Measurements from ENCODE around the gene ADAMTS4. TPM values are rescaled to one million over a fixed set of nuclear protein-coding genes. Genes with fewer than 3 reads are reported as not detected.

Gene ADAMTS4
- polyA plus RNA-seq, 1 experiment, result 1.3 TPM

DNA sequence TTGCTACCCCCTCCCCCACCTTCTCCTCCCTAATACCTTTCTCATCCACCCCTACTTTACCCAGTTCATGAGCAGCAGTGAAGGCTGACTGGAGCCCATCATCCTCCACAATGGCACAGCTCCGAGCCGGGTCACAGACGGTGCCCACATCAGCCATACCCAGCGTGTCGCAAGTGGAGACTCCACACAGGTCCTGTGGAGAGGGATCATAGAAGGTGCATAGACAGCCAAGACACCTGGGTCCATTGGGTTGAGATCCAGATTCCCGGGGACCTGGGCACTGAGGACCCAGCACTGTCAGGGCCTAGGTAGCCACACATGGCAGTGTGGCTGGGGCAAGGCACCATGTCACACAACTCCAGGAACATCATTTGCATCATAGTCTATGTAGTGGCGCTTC is 2.7 kb downstream of the ADAMTS4 start:
- ChIA-PET CTCF (interaction anchor here (0.9 kb wide), 1 partner anchor 15 kb away, joined by 5 read pairs; no protein-coding TSS in a partner anchor), POLR2A (no interaction called here)
- Histone ChIP-seq H3K27me3 (ENCODE audit: control insufficient read depth, insufficient read depth, low read length) (no peaks in the 10 kb centered on the region), H3K4me3 (ENCODE audit: low read depth, low read length) (no peak overlapping the region), H3K36me3 (ENCODE audit: control insufficient read depth, insufficient read depth, low read length) (peaks cover 14% of the 10 kb centered on the region)
- no peak for DNase-seq (ENCODE audit: low read depth)
- TF ChIP-seq CTCF (IDR thresholded peaks at IDR 0.05; ENCODE audit: insufficient read depth, low read depth, low read length), result no peak

DNA sequence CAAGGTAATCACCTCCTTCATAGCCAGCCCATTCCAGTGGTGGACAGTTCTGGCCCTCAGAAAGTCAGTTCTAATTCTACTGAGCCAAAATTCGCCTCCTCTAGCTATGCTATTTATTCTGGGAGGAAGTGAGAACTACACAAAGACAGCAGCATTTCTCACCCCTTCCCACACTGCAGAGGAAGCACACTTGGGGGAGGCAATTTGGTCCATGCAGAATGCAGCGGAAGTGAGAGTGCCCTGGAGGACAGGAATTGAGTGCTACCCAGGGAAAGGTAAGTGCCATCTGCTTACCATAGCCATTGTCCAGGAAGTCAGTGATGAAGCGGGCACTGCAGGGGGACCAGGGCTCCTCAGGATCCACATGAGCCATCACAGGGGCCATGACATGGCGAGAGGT is 3.7 kb downstream of the ADAMTS4 start:
- no peak for TF ChIP-seq CTCF (IDR thresholded peaks at IDR 0.05; ENCODE audit: insufficient read depth, low read depth, low read length)
- Histone ChIP-seq H3K4me3 (ENCODE audit: low read depth, low read length) (no peak overlapping the region), H3K27me3 (ENCODE audit: control insufficient read depth, insufficient read depth, low read length) (no peaks in the 10 kb centered on the region), H3K36me3 (ENCODE audit: control insufficient read depth, insufficient read depth, low read length) (peaks cover 18% of the 10 kb centered on the region)
- CTCF ChIA-PET, result interaction anchor here (1.5 to 6.1 kb wide), 4 partner anchors 14 to 187 kb away, joined by 6 to 49 read pairs (median 20); partner anchors contain the start of genes APOA2, B4GALT3 and TOMM40L
- POLR2A ChIA-PET, result no interaction called here
- DNase-seq (ENCODE audit: low read depth), result no peak

DNA sequence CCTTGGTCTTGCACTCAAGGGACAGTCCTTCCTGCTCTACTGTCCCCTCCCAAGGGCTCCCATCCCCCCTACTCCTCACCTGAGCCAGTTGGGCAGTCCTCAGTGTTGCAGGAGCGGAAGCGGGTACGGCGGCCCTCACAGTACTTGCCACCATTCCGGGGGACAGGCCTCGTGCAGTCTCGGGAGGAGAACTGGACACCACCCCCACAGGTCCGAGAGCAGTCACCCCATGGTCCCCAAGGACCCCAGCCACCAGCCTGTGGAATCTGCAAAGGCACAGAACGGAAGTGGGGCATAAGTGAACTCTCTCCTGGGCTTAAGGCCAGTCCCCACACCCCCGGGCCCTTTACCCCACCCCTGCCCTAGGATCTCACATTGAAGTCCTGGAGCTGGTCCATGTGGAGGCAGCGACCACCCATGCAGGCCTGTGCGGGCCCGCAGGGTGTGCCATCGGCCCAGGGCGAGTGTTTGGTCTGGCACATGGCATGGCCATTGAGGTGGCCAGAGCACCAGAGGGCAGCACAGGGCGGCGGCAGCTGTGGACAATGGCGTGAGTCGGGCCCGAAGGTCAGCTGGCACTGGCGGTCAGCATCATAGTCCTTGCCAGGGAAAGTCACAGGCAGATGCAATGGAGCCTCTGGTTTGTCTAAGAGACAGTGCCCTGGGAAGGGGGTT is 5.2 kb downstream of the ADAMTS4 start:
- CTCF ChIA-PET, result interaction anchor here (0.8 to 6.1 kb wide), 12 partner anchors 8 to 195 kb away, joined by 3 to 49 read pairs (median 6); partner anchors contain the start of genes APOA2, B4GALT3, NDUFS2 and TOMM40L
- POLR2A ChIA-PET, result no interaction called here
- no peak for DNase-seq (ENCODE audit: low read depth)
- Histone ChIP-seq H3K36me3 (ENCODE audit: control insufficient read depth, insufficient read depth, low read length) (peaks cover 18% of the 10 kb centered on the region), H3K4me3 (ENCODE audit: low read depth, low read length) (no peak overlapping the region), H3K27me3 (ENCODE audit: control insufficient read depth, insufficient read depth, low read length) (no peaks in the 10 kb centered on the region)
- TF ChIP-seq CTCF (IDR thresholded peaks at IDR 0.05; ENCODE audit: insufficient read depth, low read depth, low read length), result no peak

DNA sequence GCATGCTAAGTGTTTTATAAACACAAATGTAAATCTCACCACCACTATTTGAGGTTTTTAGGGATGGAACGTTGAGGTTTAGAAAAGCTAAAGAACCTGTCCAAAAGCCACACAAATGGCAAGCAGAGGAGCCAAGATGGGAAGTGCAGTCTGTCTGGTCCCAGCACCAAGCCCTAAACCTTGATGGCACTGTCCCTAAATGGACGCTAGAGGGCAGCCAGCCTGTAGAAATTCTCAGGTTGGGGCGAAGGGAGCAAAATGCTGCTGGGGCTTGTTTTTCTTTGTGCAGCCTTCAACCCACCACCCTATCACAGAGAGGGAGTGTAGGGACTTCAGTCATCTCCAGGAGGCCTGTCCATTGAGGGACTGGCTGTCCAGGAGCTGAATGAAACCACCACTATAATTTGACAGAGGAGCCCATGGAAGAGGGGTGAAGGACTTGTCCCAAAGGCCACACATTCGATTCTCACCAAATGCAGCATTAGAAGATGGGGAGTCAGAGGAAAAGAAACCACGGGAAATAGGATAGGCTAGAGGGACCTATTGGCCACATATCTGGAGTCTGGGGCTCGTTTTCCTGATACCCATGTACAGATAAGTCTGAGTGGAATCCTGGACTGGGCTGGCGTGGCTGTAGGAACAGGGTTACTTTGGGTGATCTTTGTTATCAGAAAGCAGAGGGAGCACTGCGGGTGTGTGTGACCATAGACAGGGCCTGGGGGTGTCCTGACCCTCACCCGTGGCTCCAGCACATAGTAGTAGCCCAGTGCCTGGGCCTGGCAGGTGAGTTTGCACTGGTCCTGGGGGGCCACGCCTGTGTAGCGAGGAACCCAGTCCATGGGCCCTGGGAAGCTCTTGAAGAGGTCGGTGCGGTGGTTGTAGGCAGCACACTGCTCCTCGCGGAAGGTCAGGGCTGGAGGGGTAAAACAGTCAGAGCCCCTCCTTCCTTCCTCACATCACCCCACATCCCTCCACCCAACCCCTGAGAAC is 6.1 kb downstream of the ADAMTS4 start:
- POLR2A ChIA-PET, result no interaction called here
- peak; percentile 93 for TF ChIP-seq CTCF (IDR thresholded peaks at IDR 0.05; ENCODE audit: insufficient read depth, low read depth, low read length)
- CTCF ChIA-PET, result interaction anchor here (0.7 to 6.1 kb wide), 23 partner anchors 9 to 197 kb away, joined by 3 to 49 read pairs (median 4); partner anchors contain the start of genes APOA2, NDUFS2, PPOX and TOMM40L

DNA sequence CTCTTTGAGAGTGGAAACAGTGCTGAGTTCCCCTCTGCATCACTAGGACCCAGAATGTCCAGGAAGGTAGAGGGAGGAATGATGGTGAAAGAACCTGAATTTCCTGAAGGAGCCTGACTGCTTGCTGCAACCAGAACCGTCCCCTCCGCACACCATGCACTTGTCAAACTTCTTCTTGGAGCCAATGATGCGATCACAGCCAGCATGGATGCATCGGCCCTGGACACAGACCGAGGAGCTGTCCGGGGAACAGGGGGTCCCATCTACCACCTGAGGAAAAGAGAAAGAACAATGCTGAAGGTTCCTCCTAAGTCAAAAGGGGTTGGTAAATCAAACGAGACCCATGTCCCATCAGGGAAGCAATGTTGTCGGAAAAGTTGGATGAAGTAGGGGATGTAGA is 6.9 kb downstream of the ADAMTS4 start:
- no peak for TF ChIP-seq CTCF (IDR thresholded peaks at IDR 0.05; ENCODE audit: insufficient read depth, low read depth, low read length)
- H3K27me3 ChIP-seq (ENCODE audit: control insufficient read depth, insufficient read depth, low read length), result no peaks in the 10 kb centered on the region
- no peak overlapping the region for H3K4me3 ChIP-seq (ENCODE audit: low read depth, low read length)
- no peak for DNase-seq (ENCODE audit: low read depth)
- ChIA-PET CTCF (interaction anchor here (0.7 to 6.1 kb wide), 20 partner anchors 10 to 198 kb away, joined by 3 to 49 read pairs (median 4); partner anchors contain the start of genes APOA2, NDUFS2, PPOX and TOMM40L), POLR2A (no interaction called here)
- H3K36me3 ChIP-seq (ENCODE audit: control insufficient read depth, insufficient read depth, low read length), result peaks cover 18% of the 10 kb centered on the region

More for the DNA sequence above, 6.1 kb downstream of the ADAMTS4 start:
- no peak overlapping the region for H3K4me3 ChIP-seq (ENCODE audit: low read depth, low read length)
- H3K36me3 ChIP-seq (ENCODE audit: control insufficient read depth, insufficient read depth, low read length), result peaks cover 18% of the 10 kb centered on the region
- DNase-seq (ENCODE audit: low read depth), result no peak
- no peaks in the 10 kb centered on the region for H3K27me3 ChIP-seq (ENCODE audit: control insufficient read depth, insufficient read depth, low read length)

Measured in BJ (cell line).